Uterus (tissue), 2 donors: Measurements from ENCODE around the gene GH1.

Experiments used
- POLR2A ChIP-seq, 2 donors: fragments of 450-650 bp; IDR thresholded peaks; one replicate each; pipeline ENCODE4 v1.6.1; 2016; ENCODE audit warnings: antibody characterized with exemption in 2 of 2, mild to moderate bottlenecking in 1 of 2, moderate library complexity in 1 of 2
- TF ChIP-seq, protein P1 (sequence below), 4 experiments: fragments of 200-600 bp in 2 of 4; fragments of 450-650 bp in 2 of 4; sonication (generic) in 2 of 4; IDR thresholded peaks; one replicate each; pipeline ENCODE4 v1.5.1; 2016 to 2019; ENCODE audit warnings: antibody characterized with exemption in 4 of 4, mild to moderate bottlenecking in 2 of 4, moderate library complexity in 1 of 4

GRCh38 chr17:63960430-63960829, 41.8 kb upstream of the GH1 start:
- TF ChIP-seq, protein P1, sequence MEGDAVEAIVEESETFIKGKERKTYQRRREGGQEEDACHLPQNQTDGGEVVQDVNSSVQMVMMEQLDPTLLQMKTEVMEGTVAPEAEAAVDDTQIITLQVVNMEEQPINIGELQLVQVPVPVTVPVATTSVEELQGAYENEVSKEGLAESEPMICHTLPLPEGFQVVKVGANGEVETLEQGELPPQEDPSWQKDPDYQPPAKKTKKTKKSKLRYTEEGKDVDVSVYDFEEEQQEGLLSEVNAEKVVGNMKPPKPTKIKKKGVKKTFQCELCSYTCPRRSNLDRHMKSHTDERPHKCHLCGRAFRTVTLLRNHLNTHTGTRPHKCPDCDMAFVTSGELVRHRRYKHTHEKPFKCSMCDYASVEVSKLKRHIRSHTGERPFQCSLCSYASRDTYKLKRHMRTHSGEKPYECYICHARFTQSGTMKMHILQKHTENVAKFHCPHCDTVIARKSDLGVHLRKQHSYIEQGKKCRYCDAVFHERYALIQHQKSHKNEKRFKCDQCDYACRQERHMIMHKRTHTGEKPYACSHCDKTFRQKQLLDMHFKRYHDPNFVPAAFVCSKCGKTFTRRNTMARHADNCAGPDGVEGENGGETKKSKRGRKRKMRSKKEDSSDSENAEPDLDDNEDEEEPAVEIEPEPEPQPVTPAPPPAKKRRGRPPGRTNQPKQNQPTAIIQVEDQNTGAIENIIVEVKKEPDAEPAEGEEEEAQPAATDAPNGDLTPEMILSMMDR (IDR thresholded peaks at IDR 0.05) = no peak
- no peak for TF ChIP-seq POLR2A (IDR thresholded peaks at IDR 0.05)
